WTC11 (cell line): ENCODE data around the gene TINAGL1. TPM values are rescaled to one million over a fixed set of nuclear protein-coding genes. Genes with fewer than 3 reads are reported as not detected.
A peak's percentile ranks its signal among the peaks of the same experiment; 100 is the strongest.

ENCODE experiments used
- ATAC-seq: fragments of 200-7000 bp; cut with Tn5 transposase; 2 replicates; pipeline ENCODE4 v1.10.0; 2021; ENCODE audit warnings: mild to moderate bottlenecking, moderate library complexity
- CTCF ChIA-PET: fragments of 300-600 bp; sonication (Branson Sonifier 250); formaldehyde crosslinking; loops from one replicate; lab custom pipeline; 2021; ENCODE audit warnings: antibody characterized with exemption; lab: Charles Lee
- POLR2A ChIA-PET: fragments of 350-600 bp; sonication (Branson Sonifier 250); formaldehyde crosslinking; loops from one replicate; lab custom pipeline; 2021; ENCODE audit warnings: antibody characterized with exemption; lab: Charles Lee
- DNase-seq: peaks from one replicate; pipeline ENCODE4 v3.0.0; 2021; ENCODE audit warnings: low spot score
- H3K27ac Mint-ChIP-seq: 2 replicates; pipeline ENCODE4 v1.8.0; 2021; ENCODE audit warnings: mixed read lengths
- H3K27me3 Mint-ChIP-seq: 2 replicates; pipeline ENCODE4 v1.8.0; 2021; ENCODE audit warnings: low read depth, mild to moderate bottlenecking, moderate library complexity, mixed read lengths
- H3K36me3 Mint-ChIP-seq: 2 replicates; pipeline ENCODE4 v1.8.0; 2021; ENCODE audit warnings: mixed read lengths
- H3K4me1 Mint-ChIP-seq: 2 replicates; pipeline ENCODE4 v1.8.0; 2022; ENCODE audit warnings: mixed read lengths
- H3K4me3 Mint-ChIP-seq: 2 replicates; pipeline ENCODE4 v1.8.0; 2021; ENCODE audit warnings: mild to moderate bottlenecking, moderate library complexity, mixed read lengths
- H3K9me3 Mint-ChIP-seq: 2 replicates; pipeline ENCODE4 v1.8.0; 2021; ENCODE audit warnings: mixed read lengths
- AR ChIP-seq: fragments of 250-450 bp; sonication (Bioruptor Pico); IDR thresholded peaks from 2 replicates; pipeline ENCODE4 v1.9.0; 2021; ENCODE audit warnings: mild to moderate bottlenecking
- CREB1 ChIP-seq: sonication (generic); formaldehyde crosslinking; IDR thresholded peaks from 2 replicates; pipeline ENCODE4 v1.8.0; 2023; ENCODE audit warnings: mild to moderate bottlenecking, missing genetic modification reagents
- ESRRA ChIP-seq: sonication (generic); formaldehyde crosslinking; IDR thresholded peaks from 2 replicates; pipeline ENCODE4 v1.8.1; 2022; ENCODE audit warnings: mild to moderate bottlenecking, missing genetic modification reagents, borderline replicate concordance
- ETV6 ChIP-seq: sonication (generic); formaldehyde crosslinking; IDR thresholded peaks from 2 replicates; pipeline ENCODE4 v1.8.1; 2022; ENCODE audit warnings: mild to moderate bottlenecking, missing genetic modification reagents
- FOXP4 ChIP-seq: sonication (generic); formaldehyde crosslinking; IDR thresholded peaks from 2 replicates; pipeline ENCODE4 v1.8.0; 2022; ENCODE audit warnings: mild to moderate bottlenecking, missing genetic modification reagents
- HMGA2 ChIP-seq: fragments of 250-450 bp; sonication (Bioruptor Pico); IDR thresholded peaks from 2 replicates; pipeline ENCODE4 v1.4.0; 2021; ENCODE audit warnings: mild to moderate bottlenecking, moderate library complexity
- MXD4 ChIP-seq: fragments of 250-450 bp; sonication (Bioruptor Pico); IDR thresholded peaks from 2 replicates; pipeline ENCODE4 v1.8.0; 2021; ENCODE audit warnings: mild to moderate bottlenecking, moderate library complexity, borderline replicate concordance
- NFATC4 ChIP-seq: fragments of 250-450 bp; sonication (Bioruptor Pico); IDR thresholded peaks from 2 replicates; pipeline ENCODE4 v1.9.0; 2021; ENCODE audit warnings: mild to moderate bottlenecking
- NFE2L1 ChIP-seq: sonication (generic); formaldehyde crosslinking; IDR thresholded peaks from 2 replicates; pipeline ENCODE4 v1.8.1; 2023; ENCODE audit warnings: missing genetic modification reagents
- NR1H2 ChIP-seq: sonication (generic); formaldehyde crosslinking; IDR thresholded peaks from 2 replicates; pipeline ENCODE4 v1.9.0; 2021; ENCODE audit warnings: mild to moderate bottlenecking, moderate library complexity, missing genetic modification reagents
- OVOL2 ChIP-seq: fragments of 250-450 bp; sonication (Bioruptor Pico); IDR thresholded peaks from 2 replicates; pipeline ENCODE4 v1.9.0; 2021; ENCODE audit warnings: mild to moderate bottlenecking, borderline replicate concordance
- SMAD4 ChIP-seq: sonication (generic); formaldehyde crosslinking; IDR thresholded peaks from 2 replicates; pipeline ENCODE4 v1.8.0; 2022; ENCODE audit warnings: mild to moderate bottlenecking, missing genetic modification reagents
- USF1 ChIP-seq: sonication (generic); formaldehyde crosslinking; IDR thresholded peaks from 2 replicates; pipeline ENCODE4 v1.8.0; 2022; ENCODE audit warnings: mild to moderate bottlenecking, missing genetic modification reagents
- ZBTB43 ChIP-seq: sonication (generic); formaldehyde crosslinking; IDR thresholded peaks from 2 replicates; pipeline ENCODE4 v1.8.1; 2023; ENCODE audit warnings: mild to moderate bottlenecking, missing genetic modification reagents
- ZNF219 ChIP-seq: sonication (generic); formaldehyde crosslinking; IDR thresholded peaks from 2 replicates; pipeline ENCODE4 v1.8.0; 2023; ENCODE audit warnings: missing genetic modification reagents, mild to moderate bottlenecking, borderline replicate concordance
- ZNF671 ChIP-seq: fragments of 250-450 bp; sonication (Bioruptor Pico); IDR thresholded peaks from 2 replicates; pipeline ENCODE4 v1.8.0; 2021; ENCODE audit warnings: mild to moderate bottlenecking
- total RNA-seq: library from RNA; stranded (reverse); gene quantifications from 3 replicates; pipeline ENCODE4 v1.2.3, GENCODE V29; 2021
- TF ChIP-seq, protein P1 (sequence below): fragments of 250-450 bp; sonication (Bioruptor Pico); IDR thresholded peaks from 2 replicates; pipeline ENCODE4 v2.1.2; 2022; ENCODE audit warnings: mild to moderate bottlenecking, moderate library complexity
- TF ChIP-seq, protein P2 (sequence below): sonication (generic); formaldehyde crosslinking; IDR thresholded peaks from 2 replicates; pipeline ENCODE4 v1.8.1; 2022; ENCODE audit warnings: low read depth, mild to moderate bottlenecking, moderate library complexity, missing genetic modification reagents, borderline replicate concordance

The TINAGL1 gene
- total RNA-seq, 1 experiment from 2014 or later: 7.2 TPM

DNA sequence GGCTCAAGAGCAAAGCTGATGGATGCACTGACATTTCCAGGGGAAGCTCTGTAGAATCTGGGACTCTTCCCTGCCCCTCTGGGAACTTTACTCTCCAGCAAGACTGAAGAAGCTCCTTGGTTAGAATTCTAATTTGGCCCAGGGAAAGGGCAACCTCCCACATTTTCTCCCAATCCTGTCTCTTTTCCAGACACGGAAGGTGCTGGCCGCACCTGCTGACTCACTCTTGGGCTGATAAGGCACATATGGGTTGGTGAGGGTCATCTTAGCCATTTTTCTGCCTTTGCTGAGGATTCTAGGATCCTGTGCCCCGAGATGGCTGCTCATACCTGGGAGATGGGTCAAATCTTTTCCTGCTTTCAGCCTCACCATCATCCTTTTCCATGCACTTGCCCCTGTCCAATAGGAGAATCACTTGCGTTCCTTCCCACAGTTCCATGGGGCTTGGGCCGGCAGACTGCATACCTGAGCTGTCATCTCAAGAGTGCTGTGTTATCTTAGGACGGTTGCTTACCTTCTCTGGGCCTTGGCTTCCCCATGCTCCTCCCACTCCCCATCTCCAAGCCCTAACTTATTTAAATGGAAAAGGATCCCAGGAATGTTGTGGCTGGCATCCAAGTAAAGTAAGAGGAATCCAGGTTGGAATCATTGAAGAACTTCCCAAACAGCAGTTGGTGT is 1.3 kb downstream of the TINAGL1 start:
- no peaks in the 10 kb centered on the region for H3K36me3 Mint-ChIP-seq
- no peak for DNase-seq
- peak overlapping the region; percentile 35 for H3K4me3 Mint-ChIP-seq
- peaks cover 32% of the 10 kb centered on the region for H3K4me1 Mint-ChIP-seq
- no peak for ATAC-seq
- POLR2A ChIA-PET: no interaction called here
- TF ChIP-seq FOXP4 (CRISPR knock-in tag) (no peak), ESRRA (CRISPR knock-in tag) (no peak), NR1H2 (CRISPR knock-in tag) (no peak), OVOL2 (CRISPR knock-in tag) (no peak), ZBTB43 (CRISPR knock-in tag) (no peak), ETV6 (CRISPR knock-in tag) (no peak), SMAD4 (CRISPR knock-in tag) (no peak), ZNF671 (no peak), CREB1 (CRISPR knock-in tag) (no peak), NFATC4 (no peak), USF1 (CRISPR knock-in tag) (no peak), NFE2L1 (CRISPR knock-in tag) (no peak), MXD4 (CRISPR knock-in tag) (no peak), AR (no peak), HMGA2 (CRISPR knock-in tag) (no peak), ZNF219 (no peak)
- TF ChIP-seq, protein P1, sequence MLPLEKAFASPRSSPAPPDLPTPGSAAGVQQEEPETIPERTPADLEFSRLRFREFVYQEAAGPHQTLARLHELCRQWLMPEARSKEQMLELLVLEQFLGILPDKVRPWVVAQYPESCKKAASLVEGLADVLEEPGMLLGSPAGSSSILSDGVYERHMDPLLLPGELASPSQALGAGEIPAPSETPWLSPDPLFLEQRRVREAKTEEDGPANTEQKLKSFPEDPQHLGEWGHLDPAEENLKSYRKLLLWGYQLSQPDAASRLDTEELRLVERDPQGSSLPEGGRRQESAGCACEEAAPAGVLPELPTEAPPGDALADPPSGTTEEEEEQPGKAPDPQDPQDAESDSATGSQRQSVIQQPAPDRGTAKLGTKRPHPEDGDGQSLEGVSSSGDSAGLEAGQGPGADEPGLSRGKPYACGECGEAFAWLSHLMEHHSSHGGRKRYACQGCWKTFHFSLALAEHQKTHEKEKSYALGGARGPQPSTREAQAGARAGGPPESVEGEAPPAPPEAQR: no peak
- TF ChIP-seq, protein P2, sequence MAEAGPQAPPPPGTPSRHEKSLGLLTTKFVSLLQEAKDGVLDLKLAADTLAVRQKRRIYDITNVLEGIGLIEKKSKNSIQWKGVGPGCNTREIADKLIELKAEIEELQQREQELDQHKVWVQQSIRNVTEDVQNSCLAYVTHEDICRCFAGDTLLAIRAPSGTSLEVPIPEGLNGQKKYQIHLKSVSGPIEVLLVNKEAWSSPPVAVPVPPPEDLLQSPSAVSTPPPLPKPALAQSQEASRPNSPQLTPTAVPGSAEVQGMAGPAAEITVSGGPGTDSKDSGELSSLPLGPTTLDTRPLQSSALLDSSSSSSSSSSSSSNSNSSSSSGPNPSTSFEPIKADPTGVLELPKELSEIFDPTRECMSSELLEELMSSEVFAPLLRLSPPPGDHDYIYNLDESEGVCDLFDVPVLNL: no peak
- H3K9me3 Mint-ChIP-seq: no peaks in the 10 kb centered on the region
- H3K27ac Mint-ChIP-seq: no peak overlapping the region
- CTCF ChIA-PET: interaction anchor here (0.6 to 3.1 kb wide), 4 partner anchors 9 to 413 kb away, joined by 3 to 15 read pairs (median 6); no protein-coding TSS in a partner anchor
- H3K27me3 Mint-ChIP-seq: no peaks in the 10 kb centered on the region; the same call in 1 of the 2 replicates
